ENCODE measurements around the gene NFU1.
"Not testable (repeated sequence)": the region's sequence is repeated elsewhere in the genome, so short reads cannot be mapped to it uniquely, and the experiment has no call there.

- TF ChIP-seq EP300, POLR2AphosphoS5 (IDR thresholded peaks at IDR 0.05): not testable (repeated sequence)
Observed at GRCh38 chr2:69443673-69444072, 6.4 kb upstream of the NFU1 start.
